Neural cell (in vitro differentiated cells): ENCODE data around the gene BCO2.

Source experiments
- CTCF ChIP-seq: fragments of 450-650 bp; IDR thresholded peaks from 2 replicates; pipeline ENCODE4 v1.5.1; 2014; ENCODE audit warnings: antibody characterized with exemption, mild to moderate bottlenecking, moderate library complexity; ENCODE audit not compliant: poor library complexity, severe bottlenecking
- EP300 ChIP-seq: fragments of 450-650 bp; conservative IDR thresholded peaks from 2 replicates; pipeline ENCODE4 v1.6.1; 2014; ENCODE audit warnings: antibody characterized with exemption, mild to moderate bottlenecking, moderate library complexity; ENCODE audit not compliant: poor library complexity, severe bottlenecking
- EZH2 ChIP-seq: fragments of 200-600, 300-800 bp; shearing (Covaris generic), sonication (generic); IDR thresholded peaks from 2 replicates; pipeline ENCODE4 v1.6.1; 2014; ENCODE audit warnings: antibody characterized with exemption, low read length, borderline replicate concordance, mild to moderate bottlenecking; ENCODE audit not compliant: insufficient read depth, poor library complexity, severe bottlenecking
- POLR2AphosphoS5 ChIP-seq: IDR thresholded peaks from 2 replicates; pipeline ENCODE4 v1.6.1; 2012
- REST ChIP-seq: IDR thresholded peaks from 2 replicates; pipeline ENCODE4 v1.6.1; 2012; ENCODE audit warnings: borderline replicate concordance
- SMC3 ChIP-seq: fragments of 450-650 bp; conservative IDR thresholded peaks from 2 replicates; pipeline ENCODE4 v1.6.1; 2014; ENCODE audit warnings: antibody characterized with exemption, mild to moderate bottlenecking, moderate library complexity; ENCODE audit not compliant: poor library complexity
- TAF1 ChIP-seq: IDR thresholded peaks from 2 replicates; pipeline ENCODE4 v1.6.1; 2012; ENCODE audit warnings: low read depth

GRCh38 chr11:112127056-112127455 lies 48.3 kb upstream of the BCO2 start:
- TF ChIP-seq POLR2AphosphoS5 (no peak), EZH2 (no peak), CTCF (no peak), EP300 (no peak), SMC3 (no peak), REST (no peak), TAF1 (no peak)
